NCI-H187 (cell line): ENCODE results near the gene DNAJC25.
"Not testable (repeated sequence)": the region's sequence is repeated elsewhere in the genome, so short reads cannot be mapped to it uniquely, and the experiment has no call there.

Source experiments
- DNase-seq, 2 experiments: peaks; one replicate each; lab custom pipeline; 2025; lab: John Stamatoyannopoulos, UW

The DNAJC25 gene

DNA sequence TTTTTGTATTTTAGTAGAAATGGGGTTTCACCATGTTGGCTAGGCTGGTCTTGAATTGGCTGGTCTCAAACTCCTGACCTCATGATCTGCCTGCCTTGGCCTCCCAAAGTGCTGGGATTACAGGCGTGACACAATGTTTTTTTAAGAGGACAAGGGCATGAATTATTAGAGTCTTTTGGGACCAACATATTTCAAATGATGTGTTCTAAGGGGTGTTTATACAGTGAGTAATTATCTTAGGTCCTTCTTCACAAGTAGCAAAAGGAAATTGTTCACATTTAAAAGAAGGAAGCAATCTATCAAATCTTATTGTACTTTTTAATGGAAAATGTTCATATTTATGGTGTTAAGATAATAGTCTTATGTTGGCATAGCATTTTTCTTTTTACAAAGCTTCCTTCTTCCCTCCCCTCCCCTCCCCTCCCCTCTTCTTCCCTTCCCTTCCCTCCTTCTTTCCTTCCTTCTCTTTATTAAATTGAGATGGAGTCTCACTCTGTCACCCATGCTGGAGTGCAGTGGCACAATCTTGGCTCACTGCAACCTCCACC is 37.0 kb downstream of the DNAJC25 start:
- no peak for DNase-seq

DNA sequence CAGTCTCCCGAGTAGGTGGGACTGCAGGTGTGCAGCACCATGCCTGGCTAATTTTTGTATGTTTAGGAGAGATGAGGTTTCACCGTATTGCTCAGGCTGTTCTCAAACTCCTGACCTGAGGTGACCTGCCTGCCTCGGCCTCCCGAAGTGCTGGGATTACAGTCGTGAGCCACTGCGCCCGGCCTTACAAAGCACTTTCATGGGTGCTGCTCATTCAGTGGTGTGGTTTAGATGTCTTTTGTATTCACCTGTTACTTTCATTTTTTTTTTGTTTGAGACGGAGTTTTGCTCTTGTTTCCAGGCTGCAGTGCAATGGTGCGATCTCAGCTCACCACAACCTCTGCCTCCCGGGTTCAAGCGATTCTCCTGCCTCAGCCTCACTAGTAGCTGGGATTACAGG is 37.5 kb downstream of the DNAJC25 start:
- DNase-seq: not testable (repeated sequence)

DNA sequence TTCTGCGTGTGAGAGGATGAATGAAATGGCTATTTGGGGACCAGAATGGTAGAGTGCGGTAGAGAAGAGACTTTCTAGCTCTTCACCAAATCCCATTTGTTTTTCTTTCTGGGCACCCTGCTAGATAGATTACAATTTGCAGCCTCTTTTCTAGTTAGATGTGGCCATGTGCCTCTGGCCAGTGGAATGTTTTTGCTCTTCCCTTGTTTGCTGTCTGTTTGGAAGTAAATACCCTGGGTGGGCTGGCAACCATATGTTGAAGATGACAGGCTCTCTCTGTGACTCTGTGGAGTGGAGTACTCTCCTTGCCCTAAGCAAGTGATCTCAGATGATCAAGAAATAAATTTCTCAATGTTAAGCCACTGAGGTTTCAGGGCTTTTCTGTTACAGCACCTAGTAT is 43.2 kb downstream of the DNAJC25 start:
- no peak for DNase-seq

DNA sequence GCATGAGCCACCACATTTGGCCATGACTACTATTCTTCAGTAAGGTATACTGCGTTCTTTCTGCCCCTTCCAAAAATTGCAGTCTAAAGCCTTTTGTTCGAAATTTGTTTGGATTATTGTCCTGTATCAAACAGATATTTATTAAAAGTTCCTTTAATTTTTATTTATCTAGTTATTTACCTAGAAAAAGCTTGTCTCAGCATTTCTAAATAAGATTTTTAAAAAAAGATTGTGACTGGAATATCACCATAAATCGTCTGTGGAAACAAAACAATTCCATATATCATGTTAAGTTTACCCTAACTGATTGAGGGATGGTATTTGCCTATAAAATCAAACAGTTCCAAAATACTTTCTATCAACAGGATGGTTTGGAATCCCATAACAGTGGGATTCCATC is 45.0 kb downstream of the DNAJC25 start:
- no peak for DNase-seq

DNA sequence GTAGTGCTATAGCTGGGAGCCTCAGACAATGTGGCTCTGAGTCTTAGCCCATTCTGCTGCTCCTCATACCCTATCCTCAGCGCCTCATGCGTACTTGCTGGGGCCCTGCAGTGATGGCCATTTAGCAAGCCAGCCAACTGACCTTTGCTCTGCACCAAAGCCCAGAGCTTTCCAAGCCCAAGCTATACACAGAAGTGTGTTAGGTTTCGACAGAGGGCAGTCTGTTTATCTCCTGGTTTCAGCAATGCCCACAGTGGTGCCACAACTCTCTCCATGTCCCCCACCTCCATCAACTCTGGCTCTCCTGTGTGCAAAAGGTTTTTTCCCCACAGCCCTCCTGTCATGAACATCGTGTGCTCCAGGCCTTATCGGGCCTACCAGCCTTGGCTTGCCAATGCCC is 47.2 kb downstream of the DNAJC25 start:
- no peak for DNase-seq

DNA sequence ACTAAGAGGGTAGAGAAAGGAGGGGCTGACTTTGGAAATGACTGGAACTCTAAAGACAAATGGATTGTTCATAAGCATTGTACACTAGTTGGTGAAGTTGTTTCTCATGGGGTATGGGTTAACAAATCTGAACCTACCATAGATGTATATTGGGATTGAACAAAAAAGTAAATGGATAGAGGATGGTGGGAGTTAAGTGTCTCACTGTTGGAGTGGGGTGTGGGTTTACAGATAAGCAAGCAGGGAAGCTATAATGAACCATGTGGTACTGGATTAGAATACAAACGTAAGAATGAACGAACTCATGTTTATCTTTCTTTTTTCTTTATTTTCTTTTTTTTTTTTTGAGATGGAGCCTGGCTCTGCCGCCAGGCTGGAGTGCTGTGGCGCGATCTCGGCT is 48.1 kb downstream of the DNAJC25 start:
- no peak for DNase-seq

DNA sequence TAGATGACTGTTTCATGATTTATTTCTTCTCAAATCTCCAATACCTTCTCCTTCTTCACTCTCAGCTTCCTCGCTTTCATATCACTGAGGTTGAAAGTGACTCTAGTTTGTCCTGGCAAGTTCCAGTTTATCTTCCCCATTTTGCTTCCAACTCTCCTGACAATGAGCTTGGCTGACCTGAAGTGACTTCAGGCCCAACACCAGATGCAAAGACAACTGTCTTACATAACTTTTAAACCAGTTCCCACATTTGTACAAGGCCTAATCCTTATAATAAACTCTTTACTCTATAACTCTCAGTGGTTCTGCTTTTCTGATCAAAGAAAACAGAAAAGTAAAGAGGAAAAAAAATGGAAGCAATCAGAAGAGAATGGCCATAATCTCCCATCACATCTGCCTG is 52.3 kb downstream of the DNAJC25 start:
- no peak for DNase-seq

DNA sequence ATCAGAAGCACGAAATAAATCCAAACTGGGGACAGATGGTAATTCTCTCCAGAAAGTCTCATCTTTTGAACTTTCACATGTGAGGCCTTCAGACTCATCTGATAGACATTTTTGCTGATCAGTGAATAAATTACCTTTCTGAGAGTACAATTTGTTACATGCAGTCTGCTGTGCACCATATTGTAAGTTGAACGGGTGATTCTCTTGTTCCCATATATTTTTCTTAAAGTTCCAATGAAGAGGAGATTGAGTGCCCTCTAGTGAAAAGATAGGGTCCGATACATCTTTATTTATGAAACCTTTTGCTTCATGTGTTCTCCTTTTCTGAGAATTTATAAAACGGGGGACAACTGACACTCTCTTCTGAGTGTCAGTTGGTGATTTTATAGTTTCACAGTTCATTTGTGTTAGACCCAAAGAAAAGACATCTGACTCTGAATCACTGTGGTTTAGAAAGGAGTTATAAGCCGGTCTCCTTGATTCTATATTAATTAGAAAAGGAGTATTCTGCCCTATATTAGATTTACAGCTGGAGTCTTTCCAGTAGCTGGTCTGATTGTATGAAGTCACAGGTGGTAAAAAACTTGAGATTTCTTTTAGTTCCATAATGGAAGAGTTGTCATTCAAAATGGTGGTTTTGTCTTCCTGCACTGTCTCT is 60.7 kb downstream of the DNAJC25 start:
- no peak for DNase-seq

DNA sequence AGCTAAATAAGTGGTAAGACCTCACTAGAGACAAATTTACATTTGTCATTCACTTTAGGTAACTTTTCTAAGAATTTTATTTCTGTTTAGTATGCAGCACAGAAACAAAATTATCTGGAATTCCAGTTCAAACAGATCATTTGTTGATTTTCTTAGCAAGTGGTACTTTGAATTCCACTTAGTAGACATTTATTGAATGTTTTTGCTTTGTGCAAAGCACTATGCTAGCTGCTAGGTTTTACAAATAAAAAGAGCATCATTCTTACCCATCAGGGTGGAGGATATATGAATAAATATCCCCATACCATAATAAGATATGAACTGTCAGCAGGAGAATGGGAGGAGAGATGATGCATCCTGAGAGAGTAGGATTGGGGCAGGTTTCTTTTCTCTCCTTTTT is 65.7 kb downstream of the DNAJC25 start:
- no peak for DNase-seq

DNA sequence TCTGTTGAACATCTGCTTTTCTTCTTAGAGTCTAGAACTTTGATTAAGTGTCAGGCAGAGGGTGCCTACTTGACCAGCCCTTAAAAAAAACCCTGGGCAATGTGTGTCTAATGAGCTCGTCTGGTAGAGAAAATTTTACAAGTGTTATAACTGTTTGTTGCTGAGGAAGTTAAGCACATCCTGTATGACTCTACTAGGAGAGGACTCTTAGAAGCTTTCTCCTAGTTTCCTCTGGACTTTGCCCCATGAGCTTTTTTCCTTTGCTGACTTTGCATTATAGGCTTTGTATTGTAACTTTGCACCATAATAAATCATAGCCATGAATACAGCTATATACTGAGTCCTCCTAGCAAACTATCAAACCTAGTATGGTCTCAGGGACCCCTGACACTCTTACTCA is 69.6 kb downstream of the DNAJC25 start:
- DNase-seq: no peak
